Ascending aorta (tissue), 2 donors: Measurements from ENCODE around the gene RALGAPA1. TPM values are rescaled to one million over a fixed set of nuclear protein-coding genes. Genes with fewer than 3 reads are reported as not detected.

Experiments
- DNase-seq, 2 donors: peaks; one replicate each; pipeline ENCODE4 v3.0.0-alpha.2; 2019; ENCODE audit warnings: low spot score in 2 of 2
- H3K27ac ChIP-seq, 2 donors: fragments of 200-600 bp; sonication (generic); one replicate each; pipeline ENCODE4 v1.5.1; 2016 to 2017; ENCODE audit warnings: mild to moderate bottlenecking in 1 of 2
- H3K27me3 ChIP-seq: fragments of 200-600 bp; sonication (generic); one replicate; pipeline ENCODE4 v1.5.1; 2017
- H3K36me3 ChIP-seq, 2 donors: fragments of 200-600 bp; sonication (generic); one replicate each; pipeline ENCODE4 v1.5.1; 2016
- H3K4me1 ChIP-seq, 2 donors: fragments of 200-600 bp; sonication (generic); one replicate each; pipeline ENCODE4 v1.5.1; 2016 to 2017; ENCODE audit warnings: mild to moderate bottlenecking in 1 of 2
- H3K4me3 ChIP-seq, 2 donors: fragments of 200-600 bp; sonication (generic); one replicate each; pipeline ENCODE4 v1.5.1; 2016 to 2017; ENCODE audit warnings: mild to moderate bottlenecking in 1 of 2
- H3K9me3 ChIP-seq, 2 donors: fragments of 200-600 bp; sonication (generic); one replicate each; pipeline ENCODE4 v1.5.1; 2016
- intact Hi-C: fragments of 100-400 bp; cut with DNase I; formaldehyde crosslinking; loops from one replicate; pipeline ENCODE4 v1.15.1; 2023
- total RNA-seq: library from RNA; depleted of rRNA; stranded (reverse); fragments of >200 nt; gene quantifications from one replicate; pipeline ENCODE4 v1.1.0, GENCODE V29; 2016
- TF ChIP-seq, protein P1 (sequence below), 3 experiments: fragments of 200-600 bp in 2 of 3; fragments of 450-650 bp in 1 of 3; sonication (generic) in 2 of 3; IDR thresholded peaks; one replicate each; pipeline ENCODE4 v1.5.1; 2016 to 2019; ENCODE audit warnings: antibody characterized with exemption in 3 of 3, mild to moderate bottlenecking in 1 of 3, moderate library complexity in 1 of 3

RALGAPA1 gene
- total RNA-seq, 1 donor from 2014 or later: 101 TPM

DNA sequence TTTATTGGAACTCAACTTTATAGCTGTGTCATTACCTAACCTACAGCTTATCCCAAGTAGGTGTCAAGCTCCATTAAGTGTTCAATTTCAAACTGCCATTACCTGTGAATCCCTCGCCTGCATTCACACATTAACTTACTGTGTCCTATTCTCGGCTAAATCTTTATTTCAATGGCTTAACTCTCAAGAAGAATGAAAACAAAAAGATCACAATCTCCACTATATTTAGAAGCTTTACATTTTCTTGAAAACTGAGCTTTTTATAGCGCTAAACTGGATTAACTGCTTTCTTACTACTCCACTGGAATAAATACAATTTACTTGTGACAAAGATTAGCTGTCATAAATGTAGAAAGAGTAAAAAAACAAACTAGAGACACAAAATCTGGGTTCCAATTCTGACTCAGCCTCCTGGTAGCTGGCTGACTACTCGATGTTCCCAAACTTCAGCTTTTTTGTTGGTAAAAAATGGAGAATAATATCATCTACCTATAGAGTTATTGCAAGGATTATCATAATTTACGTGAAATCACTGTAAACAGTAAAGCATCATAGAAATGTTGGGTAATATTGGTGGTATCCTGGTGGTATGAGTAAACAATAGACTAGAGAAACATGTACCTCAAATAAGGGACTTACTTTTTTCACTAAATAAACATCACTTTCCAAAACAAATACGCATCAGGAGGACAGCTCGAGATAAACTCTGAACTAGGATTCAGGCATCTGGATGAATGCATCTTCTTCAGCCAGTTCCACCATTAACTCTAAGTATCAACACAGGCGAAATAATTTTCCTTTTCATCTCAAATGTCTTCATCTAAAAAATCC lies 1.7 kb downstream of the RALGAPA1 start:
- Histone ChIP-seq H3K27me3 (no peaks in the 10 kb centered on the region), H3K36me3 (peaks cover 0 to 3% of the 10 kb centered on the region in 2 donors), H3K4me1 (peaks cover 0 to 20% of the 10 kb centered on the region in 2 donors), H3K4me3 (peak overlapping the region; percentile 60 to 93), H3K27ac (no peak overlapping the region), H3K9me3 (no peaks in the 10 kb centered on the region)
- intact Hi-C loops: loop anchor here (5.0 kb wide), 2 partner anchors 825 to 1390 kb away; partner anchors contain the start of genes MIPOL1 and SRP54
- DNase-seq: no peak
- TF ChIP-seq, protein P1, sequence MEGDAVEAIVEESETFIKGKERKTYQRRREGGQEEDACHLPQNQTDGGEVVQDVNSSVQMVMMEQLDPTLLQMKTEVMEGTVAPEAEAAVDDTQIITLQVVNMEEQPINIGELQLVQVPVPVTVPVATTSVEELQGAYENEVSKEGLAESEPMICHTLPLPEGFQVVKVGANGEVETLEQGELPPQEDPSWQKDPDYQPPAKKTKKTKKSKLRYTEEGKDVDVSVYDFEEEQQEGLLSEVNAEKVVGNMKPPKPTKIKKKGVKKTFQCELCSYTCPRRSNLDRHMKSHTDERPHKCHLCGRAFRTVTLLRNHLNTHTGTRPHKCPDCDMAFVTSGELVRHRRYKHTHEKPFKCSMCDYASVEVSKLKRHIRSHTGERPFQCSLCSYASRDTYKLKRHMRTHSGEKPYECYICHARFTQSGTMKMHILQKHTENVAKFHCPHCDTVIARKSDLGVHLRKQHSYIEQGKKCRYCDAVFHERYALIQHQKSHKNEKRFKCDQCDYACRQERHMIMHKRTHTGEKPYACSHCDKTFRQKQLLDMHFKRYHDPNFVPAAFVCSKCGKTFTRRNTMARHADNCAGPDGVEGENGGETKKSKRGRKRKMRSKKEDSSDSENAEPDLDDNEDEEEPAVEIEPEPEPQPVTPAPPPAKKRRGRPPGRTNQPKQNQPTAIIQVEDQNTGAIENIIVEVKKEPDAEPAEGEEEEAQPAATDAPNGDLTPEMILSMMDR (IDR thresholded peaks at IDR 0.05): no peak

DNA sequence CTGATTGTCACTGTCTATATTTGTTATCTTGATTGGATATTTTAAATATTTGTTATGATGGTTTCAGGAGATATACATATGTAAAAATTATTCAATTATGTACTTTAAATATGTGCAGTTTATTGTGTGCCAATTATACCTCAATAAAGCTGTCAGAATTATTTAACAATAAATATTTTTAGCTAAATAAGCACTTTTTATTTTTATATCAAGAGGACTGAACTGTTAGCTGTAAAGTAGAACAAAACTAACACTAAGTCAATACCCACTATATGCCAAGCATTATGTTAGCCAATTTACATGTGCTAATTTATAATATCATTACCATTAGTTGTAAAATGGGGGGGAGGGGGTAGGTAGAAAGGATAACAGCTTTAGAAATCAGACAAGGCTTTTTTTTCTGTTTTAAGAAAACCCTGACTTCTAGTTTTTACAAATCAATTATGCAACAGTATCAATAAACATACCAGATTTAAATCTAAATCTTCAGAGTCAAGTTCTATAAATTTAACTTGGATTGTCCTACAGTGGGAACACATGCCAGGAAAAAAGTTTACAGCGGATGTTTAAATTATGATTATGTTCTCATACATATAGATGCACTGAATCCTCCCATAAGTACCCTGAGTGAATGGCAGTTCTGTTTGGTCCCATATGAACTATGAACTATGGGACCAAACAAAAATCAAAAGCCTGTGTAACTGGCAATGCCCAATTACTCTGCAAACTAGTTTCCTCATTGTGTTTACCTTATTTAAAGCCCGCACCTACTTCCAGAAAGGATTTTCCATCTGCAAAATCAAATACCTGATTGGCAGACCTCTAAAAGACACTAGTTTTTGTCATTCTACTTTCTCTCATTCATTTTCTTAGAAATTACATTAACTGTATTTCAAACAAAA lies 2.8 kb downstream of the RALGAPA1 start:
- no peak for DNase-seq
- Histone ChIP-seq H3K36me3 (peaks cover 0 to 3% of the 10 kb centered on the region in 2 donors), H3K27ac (no peak overlapping the region), H3K4me3 (peak overlapping the region; percentile 60 to 93), H3K4me1 (peaks cover 0 to 20% of the 10 kb centered on the region in 2 donors), H3K9me3 (no peaks in the 10 kb centered on the region), H3K27me3 (no peaks in the 10 kb centered on the region)
- TF ChIP-seq, protein P1 (IDR thresholded peaks at IDR 0.05): no peak
- intact Hi-C loops: loop anchor here (5.0 kb wide), 2 partner anchors 824 to 1391 kb away; partner anchors contain the start of genes MIPOL1 and SRP54

DNA sequence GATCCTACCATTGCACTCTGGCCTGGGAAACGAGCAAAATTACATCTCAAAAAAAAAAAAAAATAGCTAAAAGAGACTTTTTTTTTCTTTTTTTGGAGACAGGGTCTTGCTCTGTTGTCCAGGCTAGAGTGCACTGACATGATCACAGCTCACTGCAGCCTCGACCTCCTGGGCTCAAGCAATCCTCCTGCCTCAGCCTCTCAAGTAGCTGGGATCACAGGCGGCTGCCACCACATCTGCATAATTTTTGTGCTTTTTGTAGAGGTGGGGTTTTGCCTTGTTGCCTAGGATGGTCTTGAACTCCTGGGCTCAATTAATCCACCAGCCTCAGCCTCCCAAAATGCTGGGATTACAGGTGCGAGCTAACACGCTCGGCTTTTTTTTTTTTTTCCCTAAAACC lies 11.3 kb downstream of the RALGAPA1 start:
- intact Hi-C loops: no loop called here
- Histone ChIP-seq H3K4me1 (peaks cover 0 to 1% of the 10 kb centered on the region in 2 donors), H3K27ac (no peak overlapping the region), H3K27me3 (no peaks in the 10 kb centered on the region), H3K9me3 (no peaks in the 10 kb centered on the region), H3K36me3 (no peaks in the 10 kb centered on the region), H3K4me3 (no peak overlapping the region)
- DNase-seq: no peak
- TF ChIP-seq, protein P1 (IDR thresholded peaks at IDR 0.05): no peak

DNA sequence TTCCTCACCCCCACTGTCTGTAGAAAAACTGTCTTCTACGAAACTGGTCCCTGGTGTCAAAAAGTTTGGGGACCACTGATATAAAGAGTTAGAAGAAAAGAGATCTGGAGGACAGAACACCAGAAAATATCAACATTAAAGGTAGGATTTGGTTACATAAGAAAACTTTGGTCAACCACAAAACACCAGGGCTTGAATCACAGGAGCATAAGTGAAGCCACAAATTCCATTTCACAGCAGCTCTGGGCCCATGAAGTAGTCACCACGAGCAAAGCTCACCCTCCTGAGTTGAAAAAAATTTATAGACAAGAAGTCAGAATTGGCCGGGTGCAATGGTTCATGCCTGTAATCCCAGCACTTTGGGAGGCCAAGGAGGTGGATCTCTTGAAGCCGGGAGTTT lies 19.4 kb downstream of the RALGAPA1 start:
- TF ChIP-seq, protein P1 (IDR thresholded peaks at IDR 0.05): no peak
- H3K27me3 ChIP-seq: no peaks in the 10 kb centered on the region
- no peaks in the 10 kb centered on the region for H3K4me1 ChIP-seq
- intact Hi-C loops: no loop called here
- no peak overlapping the region for H3K27ac ChIP-seq
- H3K36me3 ChIP-seq: no peaks in the 10 kb centered on the region
- no peaks in the 10 kb centered on the region for H3K9me3 ChIP-seq
- H3K4me3 ChIP-seq: no peak overlapping the region
- DNase-seq: no peak

DNA sequence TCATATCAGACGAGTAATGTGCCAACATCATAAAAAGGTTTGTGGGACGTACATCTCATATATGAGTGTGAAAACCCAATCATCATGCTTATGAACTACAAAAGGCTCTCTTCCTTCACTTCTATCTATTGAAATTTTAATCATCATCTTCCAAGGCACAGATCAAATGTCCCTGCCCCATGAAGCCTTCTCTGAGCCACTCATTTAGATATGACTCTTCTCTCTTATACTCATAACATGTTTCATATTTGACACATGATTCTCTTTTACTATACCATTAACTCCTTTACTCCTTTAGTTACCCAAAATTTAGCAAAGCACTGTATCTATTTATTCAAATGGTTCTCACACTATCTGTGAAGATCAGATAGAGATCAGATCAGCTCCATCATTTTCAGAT lies 22.2 kb downstream of the RALGAPA1 start:
- Histone ChIP-seq H3K27me3 (no peaks in the 10 kb centered on the region), H3K9me3 (peaks cover 0 to 3% of the 10 kb centered on the region in 2 donors), H3K4me1 (no peaks in the 10 kb centered on the region), H3K27ac (no peak overlapping the region), H3K4me3 (no peak overlapping the region), H3K36me3 (no peaks in the 10 kb centered on the region)
- TF ChIP-seq, protein P1 (IDR thresholded peaks at IDR 0.05): no peak
- no peak for DNase-seq
- intact Hi-C loops: no loop called here
